SH-SY5Y (cell line): ENCODE data around the gene MED13L.
A peak's percentile ranks its signal among the peaks of the same experiment; 100 is the strongest.

Experiments
- GATA2 ChIP-seq: IDR thresholded peaks from 2 replicates; pipeline ENCODE4 v1.6.1; 2011; ENCODE audit warnings: mild to moderate bottlenecking, low read depth, low read length
- GATA3 ChIP-seq: IDR thresholded peaks from 2 replicates; pipeline ENCODE4 v1.6.1; 2011; ENCODE audit warnings: low read depth, mild to moderate bottlenecking, low read length, moderate library complexity

The MED13L gene

DNA sequence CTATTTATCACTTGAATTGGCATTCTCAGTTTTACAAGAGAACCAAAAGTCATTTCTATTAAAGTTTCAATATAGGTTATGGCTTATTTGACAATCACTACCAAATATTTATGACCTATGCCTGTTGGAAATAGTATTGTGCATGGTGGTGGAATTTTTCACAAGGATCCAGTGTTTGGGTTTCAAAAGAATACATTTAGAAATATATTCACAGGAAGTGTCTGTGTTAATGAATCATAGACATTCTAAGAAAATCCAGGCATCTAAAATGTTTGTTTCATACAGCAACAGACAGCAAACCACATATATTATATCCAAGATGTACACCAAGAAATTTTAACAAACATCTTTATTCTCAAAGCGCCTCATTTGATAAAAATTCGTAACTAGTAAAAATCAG, 92.7 kb downstream of the MED13L start:
- no peak for TF ChIP-seq GATA3
- no peak for TF ChIP-seq GATA2

DNA sequence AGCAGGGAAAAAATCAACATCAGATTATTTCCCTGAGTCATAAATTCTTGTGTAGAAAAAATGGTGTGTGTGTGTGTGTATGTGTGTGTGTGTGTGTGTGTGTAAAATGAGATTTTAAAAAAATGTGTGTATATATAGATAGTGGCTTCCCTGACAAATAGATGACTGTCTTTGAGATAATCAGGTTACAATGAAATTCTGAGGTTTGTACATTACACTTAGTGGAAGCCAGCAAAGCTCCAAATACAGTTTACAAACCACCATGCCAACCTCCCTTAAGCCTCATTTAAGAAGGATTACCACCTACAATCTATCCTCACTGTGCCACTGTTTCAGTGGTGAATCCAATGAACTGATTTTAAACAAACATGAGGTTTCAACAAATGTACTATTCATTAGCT, 93.8 kb downstream of the MED13L start:
- TF ChIP-seq GATA3 (no peak), GATA2 (no peak)

DNA sequence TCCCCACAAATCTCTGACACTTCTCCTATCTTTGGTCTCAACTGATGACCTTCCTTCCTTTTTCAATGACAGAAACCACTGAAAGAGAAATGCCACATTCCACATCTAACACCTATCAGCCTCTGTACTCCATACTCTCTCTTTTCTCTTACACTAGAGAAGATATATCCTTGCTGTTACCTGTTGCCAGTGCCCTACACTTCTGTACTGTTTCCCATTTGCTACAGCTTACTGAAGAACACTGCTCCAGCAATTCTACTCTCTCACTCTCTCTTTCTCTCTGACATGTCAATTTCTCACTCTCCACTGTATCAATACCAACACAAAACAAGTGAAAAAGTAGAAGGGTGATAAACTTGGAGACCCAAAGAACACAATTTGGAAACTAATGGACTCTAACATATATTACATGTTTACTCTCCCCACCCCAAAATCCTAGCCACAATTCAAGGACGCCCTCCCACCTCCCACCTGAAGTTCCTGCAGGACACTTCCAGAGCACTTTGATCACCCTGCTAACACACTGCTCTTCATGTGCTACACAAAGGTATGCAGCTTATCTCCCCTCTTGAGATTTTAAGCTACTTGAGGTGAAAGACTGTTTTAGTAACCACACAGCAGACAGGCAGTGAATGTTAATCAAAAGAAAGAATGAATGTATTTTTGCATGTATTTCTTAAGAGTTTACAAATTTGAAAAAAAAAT, 95.0 kb downstream of the MED13L start:
- TF ChIP-seq GATA2 (no peak), GATA3 (no peak)

DNA sequence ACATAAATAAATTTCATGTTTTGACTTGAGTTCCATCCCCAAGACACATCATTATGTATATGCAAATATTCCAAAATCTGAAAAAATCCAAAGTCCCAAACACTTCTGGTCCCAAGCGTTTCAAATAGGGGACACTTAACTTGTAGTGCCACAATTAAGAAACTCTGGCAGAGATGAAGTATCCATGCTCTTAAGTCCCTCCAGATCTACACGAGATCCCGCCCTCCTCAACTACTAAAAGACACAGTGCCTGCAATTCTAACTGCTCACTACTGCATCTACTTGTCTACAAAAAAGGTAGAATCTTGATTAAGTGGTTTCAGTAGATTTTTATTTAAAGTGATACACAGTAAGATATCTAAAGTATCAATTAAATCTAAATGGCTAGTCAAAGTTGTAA, 97.0 kb downstream of the MED13L start:
- no peak for TF ChIP-seq GATA2
- no peak for TF ChIP-seq GATA3

DNA sequence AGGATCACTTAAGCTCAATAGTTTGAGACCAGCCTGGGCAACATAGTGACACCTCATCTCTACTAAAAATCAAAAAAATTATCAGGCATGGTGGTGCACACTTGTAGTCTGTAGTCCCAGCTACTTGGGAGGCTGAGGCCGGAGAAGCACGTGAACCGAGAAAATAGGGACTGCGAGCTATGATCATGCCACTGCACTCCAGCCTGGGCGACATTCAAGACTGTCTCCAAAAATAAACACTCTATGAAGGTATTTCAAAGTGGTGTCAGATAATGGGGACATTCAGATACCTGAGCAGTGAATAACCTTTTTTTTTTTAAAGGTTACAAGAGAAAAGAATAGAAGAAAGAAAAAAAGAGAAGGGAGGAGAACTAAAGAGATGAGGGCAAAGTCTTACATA, 98.1 kb downstream of the MED13L start:
- no peak for TF ChIP-seq GATA3
- no peak for TF ChIP-seq GATA2

DNA sequence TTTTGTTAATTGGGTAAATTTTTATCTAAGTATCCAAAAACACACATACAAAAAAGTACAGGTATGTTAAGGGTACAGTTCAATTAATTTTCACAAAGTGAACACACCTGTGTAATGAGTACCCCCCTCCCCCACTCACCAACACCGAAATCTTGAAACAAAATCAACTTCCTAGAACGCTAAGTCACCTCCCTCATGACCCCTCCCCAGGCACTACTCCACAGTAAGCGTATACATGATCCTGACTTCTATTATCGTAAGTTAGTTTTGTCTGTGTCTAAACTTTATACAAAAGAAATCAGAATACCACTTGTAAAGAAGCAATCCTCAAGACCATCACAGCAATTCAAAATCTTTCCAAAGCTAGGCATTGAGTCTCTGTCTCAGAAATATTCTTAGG, 100.5 kb downstream of the MED13L start:
- TF ChIP-seq GATA3: no peak
- no peak for TF ChIP-seq GATA2

DNA sequence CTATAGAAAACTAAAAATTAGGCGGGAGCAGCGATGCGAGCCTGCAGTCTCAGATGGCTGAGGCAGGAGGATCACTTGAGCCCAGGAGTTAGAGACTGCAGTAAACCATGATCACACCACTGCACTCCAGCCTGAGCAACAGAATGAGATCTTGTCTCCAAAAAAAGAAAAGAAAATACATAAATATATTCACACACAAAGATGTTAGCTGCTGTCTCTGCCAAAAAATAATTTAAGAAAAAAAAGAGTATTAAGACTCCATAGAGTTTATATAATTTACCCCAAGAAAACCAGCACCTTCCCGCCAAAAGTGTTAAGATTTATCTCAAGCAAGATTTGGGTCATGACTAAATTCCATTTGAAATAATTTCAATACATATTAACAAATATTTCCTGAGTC, 102.6 kb downstream of the MED13L start:
- no peak for TF ChIP-seq GATA3

DNA sequence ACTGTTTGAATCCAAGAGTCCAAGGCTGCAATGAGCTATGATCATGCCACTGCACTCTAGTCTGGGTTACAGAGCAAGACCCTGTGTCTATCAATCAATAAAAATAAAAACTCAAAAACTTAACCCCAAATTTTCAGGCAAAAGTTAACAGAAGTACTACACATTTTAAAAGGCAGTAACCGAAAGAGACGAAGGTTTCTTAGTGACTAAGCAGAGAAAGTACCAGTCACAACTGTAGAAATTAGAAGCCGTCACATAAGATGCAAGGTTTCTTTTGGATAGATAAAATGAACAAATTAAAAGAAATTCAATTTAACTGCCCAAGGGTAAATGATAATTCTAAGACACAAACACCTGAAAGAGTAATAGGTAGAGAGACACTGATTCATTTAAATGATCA, 103.5 kb downstream of the MED13L start:
- TF ChIP-seq GATA2: no peak
- no peak for TF ChIP-seq GATA3

DNA sequence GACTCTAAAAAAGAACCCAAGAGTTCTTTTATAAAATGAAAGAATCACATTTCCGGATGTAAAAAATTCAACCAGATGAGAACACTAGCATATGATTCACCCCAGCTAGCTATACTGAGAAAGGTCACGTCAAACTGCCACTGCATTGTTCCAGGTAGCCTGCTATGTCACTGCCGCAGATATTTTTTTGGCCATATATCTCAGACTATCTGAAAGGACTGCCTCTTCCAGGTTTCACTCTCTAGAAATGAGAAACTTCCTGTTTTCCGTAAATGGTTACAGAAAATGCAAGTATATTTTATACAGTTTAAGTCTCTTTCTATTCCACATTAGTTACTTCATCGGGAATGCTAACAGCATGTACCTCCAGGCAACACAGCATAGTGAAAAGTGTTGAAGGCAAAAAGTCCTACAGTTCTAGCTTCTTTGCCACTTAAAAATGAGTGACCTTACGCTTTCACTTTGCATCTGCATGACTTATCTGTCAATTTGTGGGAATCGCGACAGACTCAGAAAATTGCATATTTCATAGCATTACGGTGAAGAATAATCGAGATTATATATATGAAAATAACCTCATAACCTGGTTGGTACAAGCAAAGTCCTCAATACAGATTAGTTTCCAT, 105.2 kb downstream of the MED13L start:
- TF ChIP-seq GATA3 (no peak), GATA2 (no peak)

DNA sequence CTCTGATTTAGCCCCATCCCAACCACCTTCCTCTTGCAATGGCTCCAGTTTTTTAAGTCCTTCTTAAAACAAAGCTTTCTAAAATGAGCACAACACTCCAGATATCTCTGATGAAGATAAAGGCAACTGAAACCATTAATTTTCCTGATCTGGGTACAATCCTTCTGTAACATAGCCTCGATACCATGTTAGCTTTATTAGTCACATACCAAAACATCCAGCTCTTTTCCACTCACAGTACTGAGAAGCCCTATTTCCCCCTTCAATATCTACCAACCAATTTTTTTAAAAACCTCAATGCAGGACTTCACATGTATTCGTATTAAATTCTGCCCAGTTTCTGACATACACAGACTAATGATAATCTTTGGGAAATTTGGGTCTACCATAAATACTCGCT, 105.9 kb downstream of the MED13L start:
- TF ChIP-seq GATA2 (no peak), GATA3 (no peak)

DNA sequence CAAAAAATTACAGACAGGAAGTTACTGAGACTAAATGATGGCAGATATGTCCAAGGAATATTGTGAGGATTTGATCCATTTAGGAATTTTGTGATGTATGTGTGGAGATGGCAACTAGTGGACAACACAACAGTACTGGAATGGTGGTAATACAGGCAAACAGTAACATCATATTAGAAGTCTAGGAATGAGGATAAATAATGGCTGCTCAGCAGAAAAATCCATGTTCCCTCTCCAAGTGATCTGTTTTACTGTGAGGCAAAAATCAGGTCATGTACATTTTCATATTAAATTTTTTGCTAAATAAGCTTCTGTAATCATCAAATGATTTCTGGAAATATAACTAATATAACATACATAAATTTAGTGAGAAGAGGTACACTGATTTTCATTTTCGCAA, 108.4 kb downstream of the MED13L start:
- TF ChIP-seq GATA2 (no peak), GATA3 (no peak)

DNA sequence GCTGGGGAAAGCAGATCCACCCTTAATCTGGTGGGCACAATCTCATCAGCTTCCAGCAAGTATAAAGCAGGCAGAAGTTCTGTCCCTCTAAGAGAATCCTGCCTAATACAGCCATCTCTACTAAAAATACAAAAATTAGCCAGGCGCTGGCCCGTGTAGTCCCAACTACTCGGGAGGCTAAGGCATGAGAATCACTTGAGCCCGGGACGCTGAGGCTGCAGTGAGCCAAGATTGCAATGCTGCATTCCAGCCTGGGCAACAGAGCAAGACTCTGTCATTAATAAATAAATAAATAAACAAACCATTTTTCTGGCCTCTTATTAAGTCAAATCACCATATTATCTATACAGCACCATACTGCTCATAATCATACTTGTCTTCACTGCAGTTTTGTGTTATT, 111.2 kb downstream of the MED13L start:
- TF ChIP-seq GATA3 (no peak), GATA2 (no peak)

DNA sequence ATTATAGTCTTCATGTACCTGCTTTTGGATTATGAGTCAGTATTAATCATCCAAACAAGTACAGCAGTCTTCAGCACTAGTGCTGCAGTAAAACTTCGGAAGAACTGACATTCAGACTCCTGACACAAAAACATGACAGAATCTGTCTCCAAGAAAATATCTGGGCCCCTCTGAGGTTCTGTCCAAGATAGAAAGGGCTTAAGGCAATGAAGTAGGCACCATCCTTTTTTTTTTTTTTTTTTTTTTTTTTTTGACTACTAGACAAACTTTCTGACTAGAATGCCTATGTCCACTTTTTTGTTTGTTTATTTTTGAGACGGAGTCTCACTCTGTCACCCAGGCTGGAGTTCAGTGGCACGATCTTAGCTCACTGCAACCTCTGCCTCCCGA, 112.5 kb downstream of the MED13L start:
- TF ChIP-seq GATA2 (no peak), GATA3 (no peak)

DNA sequence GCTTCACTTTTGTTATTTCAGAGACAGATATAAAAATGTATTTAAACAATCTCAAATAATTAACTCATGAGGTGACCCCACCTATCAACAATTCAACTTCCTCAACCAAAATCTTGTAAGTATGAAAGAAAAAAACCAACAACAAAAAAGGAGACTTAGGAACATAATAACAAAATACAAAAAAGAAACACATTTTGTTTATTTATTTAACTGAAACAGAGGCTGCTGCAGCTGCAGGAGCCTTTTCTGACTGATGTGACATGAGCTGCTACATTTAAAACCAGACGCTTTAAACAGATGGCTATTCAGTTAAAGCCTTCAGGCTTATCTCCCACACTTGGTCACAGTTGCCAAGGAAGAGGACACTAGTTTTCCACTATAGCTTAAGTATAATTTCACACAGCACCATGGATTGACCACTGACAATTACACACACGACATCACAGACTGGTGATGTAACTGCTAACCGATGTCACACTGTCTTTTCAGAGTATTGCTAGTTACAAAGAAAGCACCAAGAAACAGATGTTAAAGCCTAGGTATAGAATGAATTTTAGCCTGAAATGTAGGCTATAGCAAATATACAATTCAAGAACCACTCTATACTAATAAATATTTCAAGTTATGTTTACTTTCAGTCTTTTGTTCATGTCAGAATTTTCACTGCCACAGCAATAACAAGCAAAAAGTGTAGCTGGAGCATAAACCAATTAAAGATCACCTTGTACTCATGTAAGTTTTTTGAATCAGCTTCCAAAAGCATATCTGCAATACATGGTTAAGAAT, 113.0 kb downstream of the MED13L start:
- TF ChIP-seq GATA3 (peak; percentile 30; the same call in 1 of the 2 replicates), GATA2 (peak; percentile 74; the same call in 1 of the 2 replicates)

DNA sequence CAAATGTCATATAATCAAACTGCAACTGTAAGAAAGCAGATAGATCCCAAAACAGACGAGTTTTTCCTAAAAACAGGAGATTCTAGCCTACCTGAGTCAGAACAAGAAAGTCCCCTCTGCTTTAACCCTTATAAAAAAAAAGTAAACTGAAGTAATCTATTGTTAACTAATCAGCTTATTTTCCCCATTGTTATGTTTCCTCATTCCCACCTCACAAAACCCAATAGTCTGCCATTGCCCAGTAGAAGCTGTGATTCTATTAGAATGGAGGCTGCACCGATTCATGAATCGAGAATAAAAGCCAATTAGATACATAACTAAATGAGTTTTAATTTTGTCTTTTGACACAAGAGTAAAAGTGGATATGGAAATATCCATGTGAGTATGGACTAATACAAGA, 115.4 kb downstream of the MED13L start:
- TF ChIP-seq GATA2 (no peak), GATA3 (no peak)

DNA sequence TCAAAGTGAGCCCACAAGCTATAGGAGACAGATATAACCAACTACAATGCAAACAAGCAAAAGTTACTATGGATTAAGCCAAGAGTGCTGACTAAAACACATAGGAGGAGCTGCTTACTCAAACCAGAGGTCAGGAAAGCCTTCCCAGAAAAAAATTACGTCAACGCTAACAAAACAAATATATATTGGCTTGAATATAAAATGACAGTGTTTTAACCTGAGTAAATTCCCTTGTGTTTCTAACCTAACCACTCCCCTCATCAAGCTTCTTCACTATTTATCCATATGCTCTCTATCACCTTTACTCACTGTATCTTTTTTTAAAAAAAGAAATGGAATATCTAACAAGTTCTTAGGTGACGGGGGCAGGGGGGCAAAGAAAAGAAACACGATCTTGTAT, 115.9 kb downstream of the MED13L start:
- TF ChIP-seq GATA3 (no peak), GATA2 (no peak)
